ENCODE measurements around the gene RNF224. TPM values are rescaled to one million over a fixed set of nuclear protein-coding genes. Genes with fewer than 3 reads are reported as not detected.

RNF224 gene
- total and polyA plus RNA-seq, 12 donors: 0.14 TPM; not detected in 11

- intact Hi-C loops (cut with DNase I): loop anchor here in 1 of 10 donors (5.0 kb wide), 1 partner anchor 35 kb away; the partner anchor contains the start of genes CYSRT1 and RNF224
- H3K4me1 ChIP-seq: peaks cover 29 to 79% (median 54%) of the 10 kb centered on the region in 9 donors
Observed at GRCh38 chr9:137191691-137192447, 35.4 kb upstream of the RNF224 start.

GRCh38 chr9:137192448-137192780 lies 34.9 kb upstream of the RNF224 start:
- peaks cover 24 to 79% (median 50%) of the 10 kb centered on the region in 9 donors for H3K4me1 ChIP-seq
- no peak for ATAC-seq
- TF ChIP-seq CTCF (IDR thresholded peaks at IDR 0.05): no peak
- H3K27me3 ChIP-seq: no peaks in the 10 kb centered on the region
- no peaks in the 10 kb centered on the region for H3K9me3 ChIP-seq
- H3K27ac ChIP-seq: peak overlapping the region in 2 of 10 donors; percentile 21 to 74
- intact Hi-C loops (cut with DNase I): loop anchor here in 1 of 10 donors (5.0 kb wide), 1 partner anchor 35 kb away; the partner anchor contains the start of genes CYSRT1 and RNF224
- 74 to 82% methylated on average over 10 of the region's 10 CpGs for WGBS, 2 donors
- no peak for DNase-seq
- H3K4me3 ChIP-seq: no peak overlapping the region
- peaks cover 0 to 30% (median 16%) of the 10 kb centered on the region in 9 donors for H3K36me3 ChIP-seq

More at GRCh38 chr9:137191691-137192447, 35.4 kb upstream of the RNF224 start:
- Histone ChIP-seq H3K4me3 (no peak overlapping the region), H3K27me3 (no peaks in the 10 kb centered on the region), H3K36me3 (peaks cover 0 to 36% (median 16%) of the 10 kb centered on the region in 9 donors), H3K9me3 (no peaks in the 10 kb centered on the region), H3K27ac (peak overlapping the region in 2 of 10 donors; percentile 21 to 74)
- ATAC-seq (no peak), DNase-seq (no peak)
- 82% methylated on average over 22 of the region's 22 CpGs for WGBS, 2 donors
- no peak for TF ChIP-seq CTCF (IDR thresholded peaks at IDR 0.05)

- H3K36me3 ChIP-seq: peaks cover 0 to 30% (median 16%) of the 10 kb centered on the region in 9 donors
- H3K4me3 ChIP-seq: no peak overlapping the region
- 83 to 86% methylated on average over 2 of the region's 2 CpGs for WGBS, 2 donors
- H3K27me3 ChIP-seq: no peaks in the 10 kb centered on the region
- no peak for DNase-seq
- peaks cover 24 to 79% (median 50%) of the 10 kb centered on the region in 9 donors for H3K4me1 ChIP-seq
- peak overlapping the region in 3 of 10 donors; percentile 22 to 74 (median 72) for H3K27ac ChIP-seq
- intact Hi-C loops (cut with DNase I): loop anchor here in 1 of 10 donors (5.0 kb wide), 1 partner anchor 34 kb away; the partner anchor contains the start of genes CYSRT1 and RNF224
- TF ChIP-seq CTCF (IDR thresholded peaks at IDR 0.05): no peak
- H3K9me3 ChIP-seq: no peaks in the 10 kb centered on the region
- ATAC-seq: no peak
Observed at GRCh38 chr9:137192859-137193258, 34.4 kb upstream of the RNF224 start.

- peaks cover 31 to 86% (median 59%) of the 10 kb centered on the region in 9 donors for H3K4me1 ChIP-seq
- peak overlapping the region in 3 of 10 donors; percentile 5 to 30 (median 16) for H3K4me3 ChIP-seq
- ATAC-seq (no peak), DNase-seq (no peak)
- WGBS, 2 donors: 74 to 84% methylated on average over 12 to 14 of the region's 14 CpGs
- intact Hi-C loops (cut with DNase I): loop anchor here in 1 of 10 donors (5.0 kb wide), 1 partner anchor 34 kb away; the partner anchor contains the start of genes CYSRT1 and RNF224
- H3K36me3 ChIP-seq: peaks cover 0 to 30% (median 16%) of the 10 kb centered on the region in 9 donors
- H3K27me3 ChIP-seq: no peaks in the 10 kb centered on the region
- H3K27ac ChIP-seq: peak overlapping the region in 9 of 10 donors; percentile 9 to 83 (median 74)
- no peaks in the 10 kb centered on the region for H3K9me3 ChIP-seq
- no peak for TF ChIP-seq CTCF (IDR thresholded peaks at IDR 0.05)
Observed at GRCh38 chr9:137193771-137194170, 33.5 kb upstream of the RNF224 start.

Measured in heart right ventricle (tissue), 16 donors.